ENCODE results near the gene RABGAP1L. TPM values are rescaled to one million over a fixed set of nuclear protein-coding genes. Genes with fewer than 3 reads are reported as not detected.
"Not testable (repeated sequence)": the region's sequence is repeated elsewhere in the genome, so short reads cannot be mapped to it uniquely, and the experiment has no call there.

The RABGAP1L gene
- total RNA-seq, 2 donors from 2014 or later = 148 to 174 TPM

- Histone ChIP-seq H3K36me3 (peaks cover 83% of the 10 kb centered on the region), H3K27ac (no peak overlapping the region)
- DNase-seq (ENCODE audit: low spot score) = no peak
These were observed 854.1 kb downstream of the RABGAP1L start for GRCh38 chr1:175013445-175013844.

DNA sequence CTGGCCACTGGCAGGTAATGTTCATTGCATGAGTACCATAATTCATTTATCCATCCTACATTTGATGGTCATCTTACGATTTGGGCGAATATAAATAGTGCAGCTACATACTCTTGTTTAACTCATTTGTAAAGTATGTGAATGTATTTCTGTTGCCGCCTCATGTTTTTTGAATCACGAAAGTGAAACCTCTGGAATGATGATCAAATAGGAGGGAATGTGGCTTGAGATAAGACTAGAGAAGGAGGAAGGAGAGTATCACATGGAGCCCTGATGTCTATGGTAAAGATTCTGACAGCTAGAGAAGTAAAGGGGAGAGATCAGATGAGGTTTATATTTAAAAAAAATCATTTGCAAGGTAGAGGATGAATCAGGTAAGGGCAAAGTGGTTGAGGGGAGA, 855.9 kb downstream of the RABGAP1L start:
- H3K36me3 ChIP-seq = peaks cover 72% of the 10 kb centered on the region
- no peak overlapping the region for H3K27ac ChIP-seq
- TF ChIP-seq, protein P1, sequence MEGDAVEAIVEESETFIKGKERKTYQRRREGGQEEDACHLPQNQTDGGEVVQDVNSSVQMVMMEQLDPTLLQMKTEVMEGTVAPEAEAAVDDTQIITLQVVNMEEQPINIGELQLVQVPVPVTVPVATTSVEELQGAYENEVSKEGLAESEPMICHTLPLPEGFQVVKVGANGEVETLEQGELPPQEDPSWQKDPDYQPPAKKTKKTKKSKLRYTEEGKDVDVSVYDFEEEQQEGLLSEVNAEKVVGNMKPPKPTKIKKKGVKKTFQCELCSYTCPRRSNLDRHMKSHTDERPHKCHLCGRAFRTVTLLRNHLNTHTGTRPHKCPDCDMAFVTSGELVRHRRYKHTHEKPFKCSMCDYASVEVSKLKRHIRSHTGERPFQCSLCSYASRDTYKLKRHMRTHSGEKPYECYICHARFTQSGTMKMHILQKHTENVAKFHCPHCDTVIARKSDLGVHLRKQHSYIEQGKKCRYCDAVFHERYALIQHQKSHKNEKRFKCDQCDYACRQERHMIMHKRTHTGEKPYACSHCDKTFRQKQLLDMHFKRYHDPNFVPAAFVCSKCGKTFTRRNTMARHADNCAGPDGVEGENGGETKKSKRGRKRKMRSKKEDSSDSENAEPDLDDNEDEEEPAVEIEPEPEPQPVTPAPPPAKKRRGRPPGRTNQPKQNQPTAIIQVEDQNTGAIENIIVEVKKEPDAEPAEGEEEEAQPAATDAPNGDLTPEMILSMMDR (IDR thresholded peaks at IDR 0.05) = no peak
- H3K9me3 ChIP-seq = no peaks in the 10 kb centered on the region
- no peaks in the 10 kb centered on the region for H3K4me1 ChIP-seq
- H3K4me3 ChIP-seq = no peak overlapping the region
- no peak for DNase-seq (ENCODE audit: low spot score)
- H3K27me3 ChIP-seq = no peaks in the 10 kb centered on the region

More at GRCh38 chr1:175013445-175013844, 854.1 kb downstream of the RABGAP1L start:
- H3K4me1 ChIP-seq = peaks cover 0 to 5% of the 10 kb centered on the region in 2 donors
- H3K27me3 ChIP-seq = no peaks in the 10 kb centered on the region
- no peak overlapping the region for H3K4me3 ChIP-seq
- H3K9me3 ChIP-seq = no peaks in the 10 kb centered on the region
- TF ChIP-seq, protein P1 (IDR thresholded peaks at IDR 0.05) = no peak

DNA sequence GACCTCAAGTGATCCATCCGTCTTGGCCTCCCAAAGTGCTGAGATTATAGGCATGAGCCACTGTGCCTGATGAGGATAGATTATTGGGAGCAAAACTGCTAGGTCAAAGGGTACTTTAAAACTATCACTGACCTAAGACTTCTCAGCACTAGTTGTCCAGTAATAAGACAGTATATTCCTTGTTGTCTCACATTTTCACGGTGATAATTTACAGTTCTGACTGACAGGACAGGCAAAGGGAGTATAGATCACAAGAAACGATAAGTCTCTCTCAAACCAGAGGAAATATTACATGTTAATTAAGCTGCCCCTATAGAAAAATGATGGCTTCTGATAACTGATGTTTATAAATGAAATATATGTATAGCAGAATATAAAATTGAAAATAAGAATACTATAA, 860.2 kb downstream of the RABGAP1L start:
- Histone ChIP-seq H3K4me3 (no peak overlapping the region), H3K4me1 (peaks cover 0 to 14% of the 10 kb centered on the region in 2 donors), H3K36me3 (peaks cover 35% of the 10 kb centered on the region), H3K27me3 (no peaks in the 10 kb centered on the region), H3K27ac (no peak overlapping the region), H3K9me3 (no peaks in the 10 kb centered on the region)
- no peak for DNase-seq (ENCODE audit: low spot score)
- TF ChIP-seq, protein P1 (IDR thresholded peaks at IDR 0.05) = no peak

DNA sequence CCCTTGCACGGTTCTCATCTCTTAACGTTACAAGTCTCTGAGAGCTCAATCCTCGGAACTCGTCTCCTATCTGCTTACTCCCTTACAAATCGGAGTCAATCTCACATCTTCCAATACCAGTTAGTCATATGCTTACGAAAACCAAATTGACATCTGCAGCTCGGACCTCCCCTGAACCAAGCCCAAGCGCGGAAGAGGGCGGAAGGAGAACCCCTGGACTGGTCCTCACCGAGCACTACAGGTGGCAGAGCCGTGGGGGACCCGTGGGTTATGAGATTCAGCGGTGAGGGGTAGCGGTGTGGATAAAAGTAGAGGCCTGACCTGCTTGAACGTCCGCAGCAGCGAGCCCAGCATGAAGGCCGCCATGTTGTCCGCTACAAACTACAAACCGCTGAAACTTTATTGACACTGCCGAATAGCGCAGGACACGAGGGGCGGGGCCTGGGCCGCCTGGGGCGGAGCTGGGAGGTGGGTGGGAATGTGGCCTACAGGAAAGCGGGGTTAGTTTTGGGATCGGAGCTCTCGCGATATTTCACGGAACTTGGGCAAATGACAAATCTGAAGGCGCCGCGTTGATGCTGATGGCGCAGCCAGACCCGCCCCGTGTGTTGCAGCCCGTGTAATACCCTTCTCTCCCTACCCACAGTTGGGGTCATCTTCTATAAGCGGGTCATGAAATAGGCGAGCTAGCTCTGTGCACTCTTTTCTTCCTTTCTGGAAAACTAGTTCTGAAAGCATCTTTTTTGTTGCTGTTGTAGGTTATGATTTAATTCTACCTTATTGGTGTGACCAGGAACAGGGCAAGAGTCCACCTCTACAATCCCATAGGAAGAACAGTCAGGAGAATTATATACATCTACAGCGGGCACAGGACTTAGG, 864.0 kb downstream of the RABGAP1L start, which contains the start of gene MRPS14:
Gene MRPS14 (minus strand): TSS at position 383 of the 879 bp plus-strand sequence. CDS start 17 bp downstream, at position 366.
- peaks cover 3% of the 10 kb centered on the region for H3K36me3 ChIP-seq
- DNase-seq (ENCODE audit: low spot score) = peak; percentile 98
- H3K27me3 ChIP-seq = no peaks in the 10 kb centered on the region
- H3K27ac ChIP-seq = peak within 1 kb of the TSS; percentile 77 to 87
- peaks cover 0 to 14% of the 10 kb centered on the region in 2 donors for H3K4me1 ChIP-seq
- H3K4me3 ChIP-seq = peak within 1 kb of the TSS; percentile 84 to 86
- H3K9me3 ChIP-seq = no peaks in the 10 kb centered on the region
- TF ChIP-seq, protein P1 (IDR thresholded peaks at IDR 0.05) = peak in 1 of 2 donors; percentile 19

DNA sequence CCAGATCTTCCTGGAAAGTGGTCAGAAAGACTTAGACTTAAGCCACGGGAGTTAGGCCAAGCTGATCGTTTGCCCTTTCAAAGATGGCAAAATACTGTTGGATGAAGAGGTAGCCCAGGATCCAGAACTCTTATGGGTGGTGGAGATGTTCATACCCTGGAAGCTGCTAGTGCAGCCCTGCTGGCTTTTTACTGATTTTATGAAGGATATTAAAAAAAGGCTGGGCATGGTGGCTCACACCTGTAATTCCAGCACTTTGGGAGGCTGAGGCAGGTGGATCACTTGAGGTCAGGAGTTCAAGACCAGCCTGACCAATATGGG, 864.6 kb downstream of the RABGAP1L start:
- not testable (repeated sequence) for H3K36me3 ChIP-seq; H3K9me3 ChIP-seq; DNase-seq (ENCODE audit: low spot score); H3K27me3 ChIP-seq
- peak overlapping the region; percentile 84 to 86 for H3K4me3 ChIP-seq
- peaks cover 0 to 14% of the 10 kb centered on the region in 2 donors for H3K4me1 ChIP-seq
- peak overlapping the region; percentile 77 to 87 for H3K27ac ChIP-seq

DNA sequence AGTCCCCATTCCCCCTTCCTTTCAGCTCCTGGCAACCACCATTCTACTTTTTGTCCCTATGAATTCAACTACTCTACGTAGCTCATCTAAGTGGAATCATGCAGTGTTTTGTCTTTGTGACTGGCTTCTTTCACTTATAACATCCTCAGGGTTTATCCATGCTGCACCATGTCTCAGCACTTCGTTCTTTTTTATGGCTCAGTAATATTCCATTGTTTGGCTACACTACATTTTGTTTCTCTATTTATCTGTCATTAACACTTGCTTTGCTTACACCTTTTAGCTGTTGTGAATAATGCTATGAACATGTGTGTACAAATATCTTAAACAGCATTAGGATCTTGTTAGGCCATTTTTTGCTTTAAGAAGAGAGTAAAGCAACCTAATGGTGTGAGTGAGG, 865.5 kb downstream of the RABGAP1L start:
- no peaks in the 10 kb centered on the region for H3K27me3 ChIP-seq
- H3K36me3 ChIP-seq = no peaks in the 10 kb centered on the region
- H3K9me3 ChIP-seq = no peaks in the 10 kb centered on the region
- H3K4me3 ChIP-seq = no peak overlapping the region
- no peak for DNase-seq (ENCODE audit: low spot score)
- H3K4me1 ChIP-seq = peaks cover 0 to 14% of the 10 kb centered on the region in 2 donors
- TF ChIP-seq, protein P1 (IDR thresholded peaks at IDR 0.05) = no peak
- H3K27ac ChIP-seq = no peak overlapping the region
